H1 (cell line): ENCODE results near the gene CSF3R. TPM values are rescaled to one million over a fixed set of nuclear protein-coding genes. Genes with fewer than 3 reads are reported as not detected.

ENCODE experiments used
- CTCF ChIA-PET: fragments of 300-600 bp; sonication (Branson Sonifier 250); formaldehyde crosslinking; loops from one replicate; lab custom pipeline; 2021; ENCODE audit not compliant: partially characterized antibody; lab: Charles Lee
- POLR2A ChIA-PET: fragments of 300-600 bp; sonication (Branson Sonifier 250); formaldehyde crosslinking; loops from one replicate; lab custom pipeline; 2021; ENCODE audit warnings: inconsistent platforms; ENCODE audit not compliant: partially characterized antibody; lab: Charles Lee
- DNase-seq, 2 experiments: peaks; one replicate each; pipeline versions ENCODE4 v3.0.0 to v3.0.0-alpha.2; 2010 to 2022; ENCODE audit warnings: low spot score in 2 of 2, low read depth in 1 of 2, mixed read lengths in 1 of 2
- FAIRE-seq: peaks from 2 replicates; lab custom pipeline; 2011; peaks lifted over from hg19 to GRCh38; lab: Jason Lieb, UNC
- H2AFZ ChIP-seq: 2 replicates; pipeline ENCODE4 v1.8.1; 2012; ENCODE audit warnings: low read length, inconsistent platforms
- H2AK5ac ChIP-seq: 2 replicates; pipeline ENCODE4 v1.6.1; 2013; ENCODE audit warnings: low read depth, low read length
- H2BK120ac ChIP-seq: replicated peaks from 2 replicates; pipeline ENCODE3; 2013; ENCODE audit warnings: low read depth, low read length, inconsistent platforms
- H2BK12ac ChIP-seq: 2 replicates; pipeline ENCODE4 v1.6.1; 2013; ENCODE audit warnings: low read depth, low read length
- H2BK15ac ChIP-seq: 2 replicates; pipeline ENCODE4 v1.6.1; 2013; ENCODE audit warnings: low read length
- H2BK20ac ChIP-seq: 2 replicates; pipeline ENCODE4 v1.6.1; 2013; ENCODE audit warnings: low read length
- H2BK5ac ChIP-seq: 2 replicates; pipeline ENCODE4 v1.6.1; 2013; ENCODE audit warnings: low read depth, low read length
- H3K14ac ChIP-seq: 2 replicates; pipeline ENCODE4 v1.6.1; 2013; ENCODE audit warnings: inconsistent platforms; ENCODE audit not compliant: insufficient read length
- H3K18ac ChIP-seq: 2 replicates; pipeline ENCODE4 v1.6.1; 2013; ENCODE audit warnings: low read length; ENCODE audit errors: extremely low read depth
- H3K23ac ChIP-seq: 2 replicates; pipeline ENCODE4 v1.6.1; 2013; ENCODE audit warnings: inconsistent platforms; ENCODE audit not compliant: insufficient read length
- H3K23me2 ChIP-seq: 2 replicates; pipeline ENCODE4 v1.6.1; 2013; ENCODE audit warnings: low read depth, low read length
- H3K27ac ChIP-seq: 2 replicates; pipeline ENCODE4 v1.6.1; 2011; ENCODE audit warnings: low read depth, low read length, inconsistent platforms
- H3K27me3 ChIP-seq, 4 experiments: replicated peaks in 1 of 4; 1 replicate in 1 of 4; 2 replicates in 3 of 4; pipeline versions ENCODE4 v1.6.1 to v1.8.1; 2011 to 2013; ENCODE audit warnings: low read length in 3 of 4, mild to moderate bottlenecking in 3 of 4, inconsistent platforms in 2 of 4, mixed read lengths in 2 of 4, moderate library complexity in 1 of 4; ENCODE audit not compliant: control insufficient read depth in 3 of 4, insufficient read depth in 3 of 4; ENCODE audit errors: extremely low read depth in 1 of 4
- H3K36me3 ChIP-seq, 4 experiments: 2 replicates each; pipeline versions ENCODE4 v1.6.1 to v1.8.1; 2011 to 2013; ENCODE audit warnings: mild to moderate bottlenecking in 4 of 4, low read length in 3 of 4, moderate library complexity in 2 of 4, control low read depth in 1 of 4, inconsistent platforms in 1 of 4; ENCODE audit not compliant: insufficient read depth in 4 of 4, control insufficient read depth in 2 of 4
- H3K4ac ChIP-seq: replicated peaks from 2 replicates; pipeline ENCODE3; 2013; ENCODE audit warnings: low read length, low read depth, mixed read lengths, inconsistent platforms; ENCODE audit not compliant: insufficient read length
- H3K4me1 ChIP-seq, 4 experiments: replicated peaks in 1 of 4; 1 replicate in 1 of 4; 2 replicates in 3 of 4; pipeline versions ENCODE4 v1.6.1 to v1.8.1; 2011 to 2013; ENCODE audit warnings: low read length in 3 of 4, inconsistent platforms in 2 of 4, mixed read lengths in 1 of 4; ENCODE audit not compliant: insufficient read depth in 4 of 4, control insufficient read depth in 3 of 4
- H3K4me2 ChIP-seq, 2 experiments: 2 replicates each; pipeline versions ENCODE4 v1.6.1 to v1.8.1; 2011 to 2013; ENCODE audit warnings: low read depth in 2 of 2, low read length in 2 of 2, control low read depth in 1 of 2, inconsistent platforms in 1 of 2, mild to moderate bottlenecking in 1 of 2; ENCODE audit not compliant: insufficient read depth in 1 of 2
- H3K4me3 ChIP-seq, 4 experiments: fragments of 200-600, 300-600 bp in 1 of 4; sonication (generic), shearing (Covaris generic), sonication (Bioruptor Twin) in 1 of 4; 2 replicates each; pipeline versions ENCODE4 v1.5.1 to v1.8.1; 2011 to 2016; ENCODE audit warnings: low read length in 4 of 4, low read depth in 3 of 4, control low read depth in 2 of 4, inconsistent platforms in 2 of 4, mild to moderate bottlenecking in 2 of 4, mixed read lengths in 1 of 4, moderate library complexity in 1 of 4; ENCODE audit not compliant: insufficient read depth in 2 of 4; ENCODE audit errors: extremely low read depth in 1 of 4
- H3K56ac ChIP-seq: replicated peaks from 2 replicates; pipeline ENCODE3; 2013; ENCODE audit warnings: low read depth, mild to moderate bottlenecking, mixed read lengths, low read length, inconsistent platforms; ENCODE audit not compliant: insufficient read length
- H3K79me1 ChIP-seq: 2 replicates; pipeline ENCODE4 v1.6.1; 2013; ENCODE audit warnings: low read depth, low read length, control low read depth
- H3K79me2 ChIP-seq, 2 experiments: 2 replicates each; pipeline versions ENCODE4 v1.6.1 to v1.8.1; 2012 to 2013; ENCODE audit warnings: low read length in 2 of 2, mild to moderate bottlenecking in 2 of 2, inconsistent platforms in 1 of 2; ENCODE audit not compliant: insufficient read depth in 2 of 2, control insufficient read depth in 1 of 2
- H3K9ac ChIP-seq, 4 experiments: replicated peaks in 1 of 4; 1 replicate in 1 of 4; 2 replicates in 3 of 4; pipeline versions ENCODE4 v1.6.1 to v1.8.1; 2011 to 2013; ENCODE audit warnings: low read depth in 3 of 4, low read length in 3 of 4, control low read depth in 2 of 4, mild to moderate bottlenecking in 2 of 4, moderate library complexity in 2 of 4, inconsistent platforms in 1 of 4; ENCODE audit errors: extremely low read depth in 1 of 4
- H3K9me3 ChIP-seq, 2 experiments: 2 replicates each; pipeline versions ENCODE4 v1.6.1 to v1.8.1; 2012 to 2013; ENCODE audit warnings: mild to moderate bottlenecking in 2 of 2, moderate library complexity in 2 of 2, control low read depth in 1 of 2, inconsistent platforms in 1 of 2, low read depth in 1 of 2, low read length in 1 of 2, mixed read lengths in 1 of 2; ENCODE audit not compliant: insufficient read depth in 2 of 2
- H4K20me1 ChIP-seq, 2 experiments: replicated peaks in 1 of 2; 2 replicates each; pipeline versions ENCODE3 to v1.8.1; 2011 to 2013; ENCODE audit warnings: inconsistent platforms in 2 of 2, low read length in 2 of 2, mild to moderate bottlenecking in 1 of 2; ENCODE audit not compliant: insufficient read depth in 2 of 2, control insufficient read depth in 1 of 2
- H4K5ac ChIP-seq: 2 replicates; pipeline ENCODE4 v1.6.1; 2013; ENCODE audit warnings: low read length, low read depth, mixed read lengths, inconsistent platforms; ENCODE audit not compliant: insufficient read length
- H4K8ac ChIP-seq: 2 replicates; pipeline ENCODE4 v1.8.0; 2013; ENCODE audit warnings: mild to moderate bottlenecking, moderate library complexity, low read length, inconsistent platforms; ENCODE audit not compliant: insufficient read depth; ENCODE audit errors: extremely low read depth
- H4K91ac ChIP-seq: replicated peaks from 2 replicates; pipeline ENCODE3; 2013; ENCODE audit warnings: low read length, mixed read lengths, inconsistent platforms; ENCODE audit not compliant: insufficient read length
- CHD2 ChIP-seq: IDR thresholded peaks from 2 replicates; pipeline ENCODE4 v1.6.1; 2012; ENCODE audit warnings: low read length, improper control_type of control experiment
- POLR2A ChIP-seq, 2 experiments: IDR thresholded peaks; 1 replicate in 1 of 2; 2 replicates in 1 of 2; pipeline ENCODE4 v1.6.1; 2011; ENCODE audit warnings: low read depth in 2 of 2, low read length in 2 of 2, mild to moderate bottlenecking in 2 of 2; ENCODE audit errors: control extremely low read depth in 1 of 2
- SAP30 ChIP-seq: fragments of 300-600 bp; sonication (generic); IDR thresholded peaks from 2 replicates; pipeline ENCODE4 v1.7.1; 2012; ENCODE audit warnings: low read length, moderate library complexity, mild to moderate bottlenecking, inconsistent platforms; ENCODE audit not compliant: insufficient read depth, insufficient replicate concordance
- TEAD4 ChIP-seq: IDR thresholded peaks from 2 replicates; pipeline ENCODE4 v1.6.1; 2012; ENCODE audit warnings: low read depth, low read length, inconsistent platforms, mixed read lengths
- WGBS, 2 experiments: shearing (Covaris generic) in 1 of 2; methylation state at CpG; one replicate each; pipeline versions ENCODE4 v1.1.6 to v1.1.7; 2013 to 2015; ENCODE audit warnings: low lambda C conversion rate in 2 of 2, mixed read lengths in 2 of 2, inconsistent platforms in 1 of 2, low coverage in 1 of 2, missing lambda C conversion rate in 1 of 2; ENCODE audit not compliant: insufficient replicate concordance in 2 of 2, insufficient coverage in 1 of 2, insufficient read length in 1 of 2; ENCODE audit errors: extremely low coverage in 1 of 2, missing lambda C conversion rate in 1 of 2; 5-methylcytosine and 5-hydroxymethylcytosine counted together
- polyA plus RNA-seq, 7 experiments: library from polyadenylated mRNA; depleted of rRNA in 3 of 7; stranded (reverse) in 5 of 7; unstranded in 2 of 7; fragments of >200 nt in 5 of 7; fragments of 200-250 nt in 2 of 7; gene quantifications; 1 replicate in 5 of 7; 2 replicates in 1 of 7; 4 replicates in 1 of 7; pipeline versions ENCODE4 v1.2.1 to v1.2.3, GENCODE V29; 2011 to 2013; ENCODE audit warnings: missing spikeins in 2 of 7, mixed read lengths in 2 of 7
- total RNA-seq: library from RNA; stranded (reverse); fragmentation: NEBNext Ultra II Directional; extraction: Animal tissue kit (Norgen Biotek cat#: 25700); gene quantifications from 2 replicates; pipeline ENCODE4 v1.2.1, GENCODE V29; 2021
- TF ChIP-seq, protein P1 (sequence below), 3 experiments: IDR thresholded peaks; 1 replicate in 2 of 3; 2 replicates in 1 of 3; pipeline versions ENCODE4 v1.5.1 to v1.6.1; 2011; ENCODE audit warnings: low read length in 3 of 3, mild to moderate bottlenecking in 3 of 3, inconsistent platforms in 2 of 3, low read depth in 1 of 3, moderate library complexity in 1 of 3; ENCODE audit not compliant: insufficient read depth in 1 of 3; ENCODE audit errors: control extremely low read depth in 1 of 3

CSF3R gene
- total and polyA plus RNA-seq, 2 of the 8 experiments (the other 6 are each of a cell fraction or from before 2014, with no cell fraction given): not detected

DNA sequence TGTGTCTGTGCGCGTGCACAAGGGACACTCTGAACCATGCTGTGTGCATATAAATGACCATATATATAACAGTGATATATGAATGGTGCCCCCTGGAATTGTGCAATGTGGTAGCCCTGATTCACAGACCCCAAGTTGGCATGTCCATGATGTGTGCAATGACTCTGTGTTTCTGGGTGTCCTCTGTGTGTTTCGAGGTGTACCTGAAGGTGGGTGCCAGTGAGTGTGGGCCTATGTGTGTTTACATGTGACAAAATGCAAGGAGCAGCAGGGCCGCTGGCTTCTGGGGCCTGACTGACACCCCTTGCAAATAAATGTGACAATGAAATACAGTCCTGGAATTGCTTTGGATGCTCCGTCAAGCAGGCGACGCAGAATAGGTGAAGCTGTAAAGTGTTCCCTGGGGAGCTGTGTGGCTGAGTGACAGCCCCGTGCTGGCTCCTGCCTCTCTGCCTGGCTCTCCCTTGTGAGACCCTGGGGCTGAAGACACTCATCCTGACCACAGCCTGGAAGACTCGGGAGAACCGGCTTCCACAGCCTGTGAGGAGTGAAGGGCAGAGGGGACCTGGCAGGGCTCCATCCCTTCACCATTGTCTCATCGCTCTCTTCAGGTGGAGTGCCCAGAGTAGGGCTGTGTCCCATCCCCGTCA, 38.2 kb upstream of the CSF3R start:
- ChIA-PET POLR2A (no interaction called here), CTCF (no interaction called here)
- H2BK120ac ChIP-seq: no peak overlapping the region
- H2BK12ac ChIP-seq: no peak overlapping the region
- H3K23me2 ChIP-seq: no peaks in the 10 kb centered on the region
- H4K91ac ChIP-seq: peak overlapping the region; percentile 13
- TF ChIP-seq, protein P1, sequence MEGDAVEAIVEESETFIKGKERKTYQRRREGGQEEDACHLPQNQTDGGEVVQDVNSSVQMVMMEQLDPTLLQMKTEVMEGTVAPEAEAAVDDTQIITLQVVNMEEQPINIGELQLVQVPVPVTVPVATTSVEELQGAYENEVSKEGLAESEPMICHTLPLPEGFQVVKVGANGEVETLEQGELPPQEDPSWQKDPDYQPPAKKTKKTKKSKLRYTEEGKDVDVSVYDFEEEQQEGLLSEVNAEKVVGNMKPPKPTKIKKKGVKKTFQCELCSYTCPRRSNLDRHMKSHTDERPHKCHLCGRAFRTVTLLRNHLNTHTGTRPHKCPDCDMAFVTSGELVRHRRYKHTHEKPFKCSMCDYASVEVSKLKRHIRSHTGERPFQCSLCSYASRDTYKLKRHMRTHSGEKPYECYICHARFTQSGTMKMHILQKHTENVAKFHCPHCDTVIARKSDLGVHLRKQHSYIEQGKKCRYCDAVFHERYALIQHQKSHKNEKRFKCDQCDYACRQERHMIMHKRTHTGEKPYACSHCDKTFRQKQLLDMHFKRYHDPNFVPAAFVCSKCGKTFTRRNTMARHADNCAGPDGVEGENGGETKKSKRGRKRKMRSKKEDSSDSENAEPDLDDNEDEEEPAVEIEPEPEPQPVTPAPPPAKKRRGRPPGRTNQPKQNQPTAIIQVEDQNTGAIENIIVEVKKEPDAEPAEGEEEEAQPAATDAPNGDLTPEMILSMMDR (IDR thresholded peaks at IDR 0.05; ENCODE audit: control extremely low read depth in 1 of 3, insufficient read depth in 1 of 3, low read depth in 1 of 3, low read length in 3 of 3): no peak
- TF ChIP-seq POLR2A (IDR thresholded peaks at IDR 0.05; ENCODE audit: control extremely low read depth in 1 of 2, low read depth in 2 of 2, low read length in 2 of 2) (no peak), TEAD4 (no peak), SAP30 (no peak), CHD2 (no peak)
- H3K9ac ChIP-seq: no peak overlapping the region
- H4K5ac ChIP-seq: no peak overlapping the region
- H3K14ac ChIP-seq: no peak overlapping the region
- no peak overlapping the region for H2AK5ac ChIP-seq
- H3K4ac ChIP-seq: peak overlapping the region; percentile 3
- H3K27ac ChIP-seq: no peak overlapping the region
- no peak overlapping the region for H2AFZ ChIP-seq
- no peaks in the 10 kb centered on the region for H3K79me2 ChIP-seq
- no peak overlapping the region for H3K23ac ChIP-seq
- H2BK20ac ChIP-seq: no peak overlapping the region
- H3K9me3 ChIP-seq: no peaks in the 10 kb centered on the region
- FAIRE-seq: no peak
- H3K4me3 ChIP-seq: no peak overlapping the region
- no peak for DNase-seq
- WGBS, 2 experiments: 86% methylated on average over 11 of the region's 12 CpGs; no CpG with 5 or more reads in 1 of the 2 experiments
- no peak overlapping the region for H2BK5ac ChIP-seq
- no peak overlapping the region for H2BK15ac ChIP-seq
- no peak overlapping the region; the same call in 1 of the 2 replicates for H4K8ac ChIP-seq
- no peaks in the 10 kb centered on the region for H4K20me1 ChIP-seq
- no peaks in the 10 kb centered on the region for H3K79me1 ChIP-seq
- H3K56ac ChIP-seq: no peak overlapping the region
- H3K18ac ChIP-seq: no peak overlapping the region; the same call in 1 of the 2 replicates
- peaks cover 0 to 5% (median 1%) of the 10 kb centered on the region in 4 experiments; a peak in 3 of 7 replicates for H3K4me1 ChIP-seq
- H3K27me3 ChIP-seq: no peaks in the 10 kb centered on the region
- H3K36me3 ChIP-seq: no peaks in the 10 kb centered on the region
- no peak overlapping the region for H3K4me2 ChIP-seq
